Uterus (tissue), 2 donors: Measurements from ENCODE around the gene SLC2A13.

ENCODE experiments used
- POLR2A ChIP-seq, 2 donors: fragments of 450-650 bp; IDR thresholded peaks; one replicate each; pipeline ENCODE4 v1.6.1; 2016; ENCODE audit warnings: antibody characterized with exemption in 2 of 2, mild to moderate bottlenecking in 1 of 2, moderate library complexity in 1 of 2
- TF ChIP-seq, protein P1 (sequence below), 4 experiments: fragments of 200-600 bp in 2 of 4; fragments of 450-650 bp in 2 of 4; sonication (generic) in 2 of 4; IDR thresholded peaks; one replicate each; pipeline ENCODE4 v1.5.1; 2016 to 2019; ENCODE audit warnings: antibody characterized with exemption in 4 of 4, mild to moderate bottlenecking in 2 of 4, moderate library complexity in 1 of 4

DNA sequence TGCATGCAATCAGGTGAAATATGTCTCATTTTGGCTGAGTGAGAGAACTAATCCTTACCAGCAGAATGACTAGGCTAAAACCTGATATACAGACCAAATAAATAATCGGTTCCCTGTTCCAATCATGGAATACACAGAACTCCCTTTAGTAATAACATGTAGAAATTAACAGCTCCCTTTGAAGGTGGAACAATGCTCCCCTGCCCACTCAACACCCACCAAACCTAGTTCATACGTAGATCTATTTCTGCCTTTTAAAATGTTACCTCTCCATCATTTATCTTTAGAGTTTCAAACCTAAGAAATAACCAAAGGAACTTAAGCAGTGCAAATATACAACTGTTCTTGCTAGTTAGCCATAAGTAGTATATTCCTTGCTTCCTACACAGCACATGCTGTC lies 332.6 kb downstream of the SLC2A13 start:
- TF ChIP-seq, protein P1, sequence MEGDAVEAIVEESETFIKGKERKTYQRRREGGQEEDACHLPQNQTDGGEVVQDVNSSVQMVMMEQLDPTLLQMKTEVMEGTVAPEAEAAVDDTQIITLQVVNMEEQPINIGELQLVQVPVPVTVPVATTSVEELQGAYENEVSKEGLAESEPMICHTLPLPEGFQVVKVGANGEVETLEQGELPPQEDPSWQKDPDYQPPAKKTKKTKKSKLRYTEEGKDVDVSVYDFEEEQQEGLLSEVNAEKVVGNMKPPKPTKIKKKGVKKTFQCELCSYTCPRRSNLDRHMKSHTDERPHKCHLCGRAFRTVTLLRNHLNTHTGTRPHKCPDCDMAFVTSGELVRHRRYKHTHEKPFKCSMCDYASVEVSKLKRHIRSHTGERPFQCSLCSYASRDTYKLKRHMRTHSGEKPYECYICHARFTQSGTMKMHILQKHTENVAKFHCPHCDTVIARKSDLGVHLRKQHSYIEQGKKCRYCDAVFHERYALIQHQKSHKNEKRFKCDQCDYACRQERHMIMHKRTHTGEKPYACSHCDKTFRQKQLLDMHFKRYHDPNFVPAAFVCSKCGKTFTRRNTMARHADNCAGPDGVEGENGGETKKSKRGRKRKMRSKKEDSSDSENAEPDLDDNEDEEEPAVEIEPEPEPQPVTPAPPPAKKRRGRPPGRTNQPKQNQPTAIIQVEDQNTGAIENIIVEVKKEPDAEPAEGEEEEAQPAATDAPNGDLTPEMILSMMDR (IDR thresholded peaks at IDR 0.05) = no peak
- TF ChIP-seq POLR2A (IDR thresholded peaks at IDR 0.05) = no peak
